Measurements from ENCODE around the gene IL23R. TPM values are rescaled to one million over a fixed set of nuclear protein-coding genes. Genes with fewer than 3 reads are reported as not detected.

The IL23R gene
- total and polyA plus RNA-seq, 2 donors (not counting 3 experiments of a cell fraction or from before 2014, with no cell fraction given): not detected

- Histone ChIP-seq H3K9me1 (replicated peaks; ENCODE audit: control insufficient read depth, extremely low read depth, insufficient read depth, low read length) (no peaks in the 10 kb centered on the region), H2AFZ (ENCODE audit: low read depth, low read length) (no peak overlapping the region), H3K4me3 (replicated peaks in 1 of 3; ENCODE audit: insufficient read depth in 1 of 3, low read depth in 1 of 3, low read length in 3 of 3) (no peak overlapping the region), H3K36me3 (ENCODE audit: control insufficient read depth in 2 of 2, extremely low read depth in 1 of 2, insufficient read depth in 2 of 2, low read length in 2 of 2) (no peaks in the 10 kb centered on the region), H3K27me3 (ENCODE audit: control insufficient read depth in 2 of 2, insufficient read depth in 2 of 2, low read length in 2 of 2) (peaks cover 3 to 5% of the 10 kb centered on the region in 2 experiments), H3K4me1 (ENCODE audit: control insufficient read depth, extremely low read depth, insufficient read depth, low read length) (no peaks in the 10 kb centered on the region), H3K9ac (replicated peaks; ENCODE audit: extremely low read depth, insufficient read depth, low read length) (no peak overlapping the region), H3K27ac (ENCODE audit: insufficient read depth, low read depth, low read length) (no peak overlapping the region), H3K9me3 (replicated peaks; ENCODE audit: control insufficient read depth, insufficient read depth, low read length) (no peaks in the 10 kb centered on the region), H3K4me2 (ENCODE audit: insufficient read depth, low read length) (no peak overlapping the region), H4K20me1 (replicated peaks; ENCODE audit: control insufficient read depth, extremely low read depth, insufficient read depth, low read length) (no peaks in the 10 kb centered on the region), H3K79me2 (ENCODE audit: control insufficient read depth, insufficient read depth, low read length) (no peaks in the 10 kb centered on the region)
- FAIRE-seq (no peak), DNase-seq (ENCODE audit: low read depth, low spot score) (no peak)
- TF ChIP-seq EZH2 (IDR thresholded peaks at IDR 0.05; ENCODE audit: borderline replicate concordance, low read depth, low read length, severe bottlenecking): no peak
- TF ChIP-seq FOS (IDR thresholded peaks at IDR 0.05; ENCODE audit: borderline replicate concordance, insufficient read depth, low read length): no peak
- no peak for TF ChIP-seq POLR2A (IDR thresholded peaks at IDR 0.05; ENCODE audit: low read depth, low read length)
- TF ChIP-seq JUN (IDR thresholded peaks at IDR 0.05; ENCODE audit: borderline replicate concordance, insufficient read depth, insufficient read length, low read depth): no peak
- no peak for TF ChIP-seq MAX (IDR thresholded peaks at IDR 0.05; ENCODE audit: insufficient read depth, insufficient read length)
- no peak for TF ChIP-seq POLR2AphosphoS5 (IDR thresholded peaks at IDR 0.05; ENCODE audit: insufficient read depth, low read depth, low read length)
- no peak for TF ChIP-seq GATA2 (IDR thresholded peaks at IDR 0.05; ENCODE audit: insufficient read depth, insufficient read length, low read depth, low read length)
- TF ChIP-seq, protein P1, sequence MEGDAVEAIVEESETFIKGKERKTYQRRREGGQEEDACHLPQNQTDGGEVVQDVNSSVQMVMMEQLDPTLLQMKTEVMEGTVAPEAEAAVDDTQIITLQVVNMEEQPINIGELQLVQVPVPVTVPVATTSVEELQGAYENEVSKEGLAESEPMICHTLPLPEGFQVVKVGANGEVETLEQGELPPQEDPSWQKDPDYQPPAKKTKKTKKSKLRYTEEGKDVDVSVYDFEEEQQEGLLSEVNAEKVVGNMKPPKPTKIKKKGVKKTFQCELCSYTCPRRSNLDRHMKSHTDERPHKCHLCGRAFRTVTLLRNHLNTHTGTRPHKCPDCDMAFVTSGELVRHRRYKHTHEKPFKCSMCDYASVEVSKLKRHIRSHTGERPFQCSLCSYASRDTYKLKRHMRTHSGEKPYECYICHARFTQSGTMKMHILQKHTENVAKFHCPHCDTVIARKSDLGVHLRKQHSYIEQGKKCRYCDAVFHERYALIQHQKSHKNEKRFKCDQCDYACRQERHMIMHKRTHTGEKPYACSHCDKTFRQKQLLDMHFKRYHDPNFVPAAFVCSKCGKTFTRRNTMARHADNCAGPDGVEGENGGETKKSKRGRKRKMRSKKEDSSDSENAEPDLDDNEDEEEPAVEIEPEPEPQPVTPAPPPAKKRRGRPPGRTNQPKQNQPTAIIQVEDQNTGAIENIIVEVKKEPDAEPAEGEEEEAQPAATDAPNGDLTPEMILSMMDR (IDR thresholded peaks at IDR 0.05; ENCODE audit: extremely low read depth in 1 of 2, insufficient read depth in 1 of 2, low read depth in 1 of 2, low read length in 2 of 2): no peak
- TF ChIP-seq MYC (IDR thresholded peaks at IDR 0.05; ENCODE audit: low read depth, low read length): no peak
- ChIA-PET CTCF (interaction anchor here (1.0 to 2.3 kb wide), 3 partner anchors 22 to 176 kb away, joined by 3 to 12 read pairs (median 4); no protein-coding TSS in a partner anchor), POLR2A (no interaction called here)
- dilution Hi-C loops (cut with MboI; ENCODE audit: extremely low pct_ligation_motif_present, low sequenced_read_pairs) (no loop called here), intact Hi-C loops (cut with micrococcal nuclease) (no loop called here)
- no TSS peak for BruUV-seq (replicated peaks)
Observed at GRCh38 chr1:67171574-67171955, 5.3 kb downstream of the IL23R start.
